PC-3 (cell line): Measurements from ENCODE around the gene STXBP6. TPM values are rescaled to one million over a fixed set of nuclear protein-coding genes. Genes with fewer than 3 reads are reported as not detected.
"Not testable (repeated sequence)": the region's sequence is repeated elsewhere in the genome, so short reads cannot be mapped to it uniquely, and the experiment has no call there.

ENCODE experiments used
- ATAC-seq: fragments of 200-7000 bp; cut with Tn5 transposase; 2 replicates; pipeline ENCODE4 v1.9.1; 2020; ENCODE audit warnings: mild to moderate bottlenecking, moderate library complexity
- BruUV-seq: library from RNA; stranded (reverse); fragments of 400-500 nt; replicated peaks from 2 replicates; lab custom pipeline; 2021; lab: Mats Ljungman, UMichigan
- CTCF ChIA-PET: fragments of 300-600 bp; sonication (Branson Sonifier 250); formaldehyde crosslinking; loops from one replicate; lab custom pipeline; 2022; ENCODE audit warnings: antibody characterized with exemption; lab: Charles Lee
- POLR2A ChIA-PET: fragments of 300-600 bp; sonication (Branson Sonifier 250); formaldehyde crosslinking; loops from one replicate; lab custom pipeline; 2022; ENCODE audit warnings: antibody characterized with exemption; ENCODE audit not compliant: unreplicated experiment; lab: Charles Lee
- DNase-seq: peaks from one replicate; pipeline ENCODE4 v3.0.0-alpha.2; 2015
- H2AFZ ChIP-seq: fragments of 300-600 bp; sonication (generic); 2 replicates; pipeline ENCODE4 v1.6.0; 2016; ENCODE audit warnings: antibody characterized with exemption, low read length
- H3F3A ChIP-seq: fragments of 300-600 bp; sonication (generic); one replicate; pipeline ENCODE4 v1.6.0; 2017; ENCODE audit warnings: antibody characterized with exemption, low read length, control low read depth, mild to moderate bottlenecking; ENCODE audit not compliant: unreplicated experiment
- H3K27ac ChIP-seq: fragments of 300-600 bp; sonication (generic); 2 replicates; pipeline ENCODE4 v1.5.1; 2016; ENCODE audit warnings: mild to moderate bottlenecking, low read length
- H3K27me3 ChIP-seq: fragments of 300-600 bp; sonication (generic); 2 replicates; pipeline ENCODE4 v1.6.1; 2016; ENCODE audit warnings: low read length, mixed read lengths
- H3K36me3 ChIP-seq: fragments of 300-600 bp; sonication (generic); 2 replicates; pipeline ENCODE4 v1.6.1; 2016; ENCODE audit warnings: low read depth, mixed run types, low read length, mixed read lengths
- H3K4me1 ChIP-seq: fragments of 300-600 bp; sonication (generic); 2 replicates; pipeline ENCODE4 v1.5.1; 2016; ENCODE audit warnings: low read length; ENCODE audit not compliant: insufficient read depth
- H3K4me2 ChIP-seq: fragments of 300-600 bp; sonication (generic); 2 replicates; pipeline ENCODE4 v1.6.0; 2016; ENCODE audit warnings: low read length
- H3K4me3 ChIP-seq: fragments of 300-600 bp; sonication (generic); 2 replicates; pipeline ENCODE4 v1.5.1; 2016; ENCODE audit warnings: mild to moderate bottlenecking, low read length, mixed read lengths
- H3K79me2 ChIP-seq: fragments of 300-600 bp; sonication (generic); 2 replicates; pipeline ENCODE4 v1.6.1; 2017; ENCODE audit warnings: low read length, mixed read lengths
- H3K9ac ChIP-seq: fragments of 300-600 bp; sonication (generic); 2 replicates; pipeline ENCODE4 v1.6.0; 2016; ENCODE audit warnings: mild to moderate bottlenecking, low read length
- H3K9me2 ChIP-seq: fragments of 300-600 bp; sonication (generic); replicated peaks from 2 replicates; pipeline ENCODE4 v1.6.1; 2016; ENCODE audit warnings: mixed run types, low read length, mixed read lengths
- H3K9me3 ChIP-seq: fragments of 300-600 bp; sonication (generic); 2 replicates; pipeline ENCODE4 v1.6.1; 2016; ENCODE audit warnings: low read length, mixed read lengths
- H4K20me1 ChIP-seq: fragments of 300-600 bp; sonication (generic); 2 replicates; pipeline ENCODE4 v1.6.1; 2016; ENCODE audit warnings: low read length, mixed read lengths
- CTCF ChIP-seq: fragments of 300-600 bp; sonication (generic); conservative IDR thresholded peaks from 2 replicates; pipeline ENCODE4 v1.5.1; 2017; ENCODE audit warnings: antibody characterized with exemption, low read depth, mild to moderate bottlenecking, low read length
- EZH2 ChIP-seq: fragments of 300-600 bp; sonication (generic); IDR thresholded peaks from one replicate; pipeline ENCODE4 v1.6.1; 2017; ENCODE audit warnings: antibody characterized with exemption, mild to moderate bottlenecking, low read length; ENCODE audit not compliant: unreplicated experiment
- EZH2phosphoT487 ChIP-seq: fragments of 300-600 bp; sonication (generic); IDR thresholded peaks from 2 replicates; pipeline ENCODE4 v1.6.1; 2018; ENCODE audit warnings: mild to moderate bottlenecking, antibody characterized with exemption, low read length, borderline replicate concordance
- intact Hi-C: fragments of 100-400 bp; cut with micrococcal nuclease; formaldehyde crosslinking; loops from 2 replicates; pipeline ENCODE4 v1.9.0; 2023
- total RNA-seq: library from RNA; depleted of rRNA; stranded (reverse); fragments of >200 nt; gene quantifications from 2 replicates; pipeline ENCODE4 v1.2.3, GENCODE V29; 2014

The STXBP6 gene
- total RNA-seq, 1 experiment from 2014 or later, result 0.40 TPM

GRCh38 chr14:24775950-24776349 is 274.0 kb downstream of the STXBP6 start:
- no peaks in the 10 kb centered on the region for H3K79me2 ChIP-seq
- CTCF ChIA-PET, result no interaction called here
- TF ChIP-seq EZH2 (no peak), EZH2phosphoT487 (no peak), CTCF (no peak)
- peaks cover 13% of the 10 kb centered on the region for H3K27me3 ChIP-seq
- no peaks in the 10 kb centered on the region for H3K36me3 ChIP-seq
- H2AFZ ChIP-seq, result no peak overlapping the region
- H4K20me1 ChIP-seq, result no peaks in the 10 kb centered on the region
- no peak overlapping the region for H3K27ac ChIP-seq
- H3K9me2 ChIP-seq, result no peaks in the 10 kb centered on the region
- intact Hi-C loops, result no loop called here
- no peaks in the 10 kb centered on the region for H3F3A ChIP-seq
- no peaks in the 10 kb centered on the region for H3K9me3 ChIP-seq
- no peak overlapping the region for H3K9ac ChIP-seq
- H3K4me3 ChIP-seq, result no peak overlapping the region
- DNase-seq, result no peak
- POLR2A ChIA-PET, result no interaction called here
- no peak for ATAC-seq
- H3K4me2 ChIP-seq, result no peak overlapping the region
- H3K4me1 ChIP-seq, result no peaks in the 10 kb centered on the region
- BruUV-seq, result no TSS peak

- intact Hi-C loops, result no loop called here
- BruUV-seq, result no TSS peak
Observed at GRCh38 chr14:24774187-24774915, 275.6 kb downstream of the STXBP6 start.

GRCh38 chr14:24773564-24773963 is 276.4 kb downstream of the STXBP6 start:
- H2AFZ ChIP-seq, H3K4me2 ChIP-seq, BruUV-seq, H4K20me1 ChIP-seq, H3K79me2 ChIP-seq, H3K27ac ChIP-seq, H3K9me3 ChIP-seq, H3K4me1 ChIP-seq, ATAC-seq, H3K36me3 ChIP-seq, H3K9ac ChIP-seq, POLR2A ChIA-PET, intact Hi-C loops, CTCF ChIA-PET, H3K4me3 ChIP-seq, DNase-seq, H3K9me2 ChIP-seq, H3F3A ChIP-seq: not testable (repeated sequence)
- peaks cover 13% of the 10 kb centered on the region for H3K27me3 ChIP-seq

More at GRCh38 chr14:24774187-24774915, 275.6 kb downstream of the STXBP6 start:
- no peak for TF ChIP-seq CTCF
- TF ChIP-seq EZH2, result no peak
- no peak for TF ChIP-seq EZH2phosphoT487
- ATAC-seq, result no peak
- ChIA-PET CTCF (no interaction called here), POLR2A (no interaction called here)
- Histone ChIP-seq H4K20me1 (no peaks in the 10 kb centered on the region), H3K9ac (no peak overlapping the region), H3K79me2 (no peaks in the 10 kb centered on the region), H3K4me2 (no peak overlapping the region), H3K36me3 (no peaks in the 10 kb centered on the region), H3F3A (no peaks in the 10 kb centered on the region), H3K4me3 (no peak overlapping the region), H3K4me1 (no peaks in the 10 kb centered on the region), H3K9me3 (no peaks in the 10 kb centered on the region), H3K27me3 (peaks cover 13% of the 10 kb centered on the region), H3K27ac (no peak overlapping the region), H2AFZ (no peak overlapping the region), H3K9me2 (no peaks in the 10 kb centered on the region)
- DNase-seq, result no peak
